Tongue (tissue), 2 donors: ENCODE data around the gene RUFY1. TPM values are rescaled to one million over a fixed set of nuclear protein-coding genes. Genes with fewer than 3 reads are reported as not detected.
"Not testable (repeated sequence)": the region's sequence is repeated elsewhere in the genome, so short reads cannot be mapped to it uniquely, and the experiment has no call there.

ENCODE experiments used
- DNase-seq: peaks from one replicate; pipeline ENCODE4 v3.0.0-alpha.2; 2015
- total RNA-seq: library from RNA; depleted of rRNA; stranded (reverse); fragments of >200 nt; gene quantifications from one replicate; pipeline ENCODE4 v1.2.3, GENCODE V29; 2014

RUFY1 gene, protein sequence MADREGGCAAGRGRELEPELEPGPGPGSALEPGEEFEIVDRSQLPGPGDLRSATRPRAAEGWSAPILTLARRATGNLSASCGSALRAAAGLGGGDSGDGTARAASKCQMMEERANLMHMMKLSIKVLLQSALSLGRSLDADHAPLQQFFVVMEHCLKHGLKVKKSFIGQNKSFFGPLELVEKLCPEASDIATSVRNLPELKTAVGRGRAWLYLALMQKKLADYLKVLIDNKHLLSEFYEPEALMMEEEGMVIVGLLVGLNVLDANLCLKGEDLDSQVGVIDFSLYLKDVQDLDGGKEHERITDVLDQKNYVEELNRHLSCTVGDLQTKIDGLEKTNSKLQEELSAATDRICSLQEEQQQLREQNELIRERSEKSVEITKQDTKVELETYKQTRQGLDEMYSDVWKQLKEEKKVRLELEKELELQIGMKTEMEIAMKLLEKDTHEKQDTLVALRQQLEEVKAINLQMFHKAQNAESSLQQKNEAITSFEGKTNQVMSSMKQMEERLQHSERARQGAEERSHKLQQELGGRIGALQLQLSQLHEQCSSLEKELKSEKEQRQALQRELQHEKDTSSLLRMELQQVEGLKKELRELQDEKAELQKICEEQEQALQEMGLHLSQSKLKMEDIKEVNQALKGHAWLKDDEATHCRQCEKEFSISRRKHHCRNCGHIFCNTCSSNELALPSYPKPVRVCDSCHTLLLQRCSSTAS
- 41.4 TPM for total RNA-seq

GRCh38 chr5:179550511-179551342 is at the start of gene RUFY1:
Gene RUFY1, plus strand, starts transcription at chr5:179550554. Its CDS starts 16 bp downstream, at chr5:179550570.
- peak; percentile 91 for DNase-seq

DNA sequence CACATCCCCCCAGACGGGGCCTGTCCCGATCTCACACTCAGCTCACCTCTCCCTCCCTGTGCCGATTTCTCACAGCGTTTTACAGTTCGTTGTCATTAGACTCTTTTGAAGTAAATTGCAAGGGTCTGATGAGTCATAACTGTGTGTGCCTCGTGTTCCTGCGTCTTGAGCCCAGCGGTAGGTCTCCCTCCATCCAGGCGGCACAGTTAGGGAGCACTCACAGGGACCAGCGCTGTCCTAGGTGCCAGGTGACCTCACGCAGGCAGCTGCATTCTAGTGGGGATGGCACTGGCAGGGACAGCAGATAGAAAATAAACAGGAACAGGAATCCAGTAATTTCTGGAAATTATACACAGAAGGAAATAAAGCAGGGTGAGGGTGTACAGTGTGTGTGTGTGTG is 48.4 kb upstream of the RUFY1 start:
- DNase-seq, result not testable (repeated sequence)

DNA sequence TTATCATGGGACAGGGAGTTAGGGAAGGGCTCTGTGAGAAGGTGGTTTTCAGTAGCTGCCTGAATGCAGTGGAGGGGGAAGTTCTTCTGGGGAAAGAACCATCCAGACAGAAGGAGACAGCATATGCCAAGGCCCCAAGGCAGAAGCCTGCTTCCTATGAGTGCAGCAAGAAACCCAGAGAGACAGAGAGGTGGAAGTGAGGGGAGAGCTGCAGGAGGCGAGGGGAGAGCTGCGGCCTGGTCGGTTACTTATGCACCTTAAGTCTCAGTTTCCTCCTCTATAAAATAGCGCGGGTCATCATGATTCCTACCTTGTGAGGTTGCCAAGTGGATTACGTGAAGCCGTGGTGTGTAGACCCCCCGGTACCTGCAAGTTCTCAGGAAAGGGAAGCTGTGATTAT is 47.9 kb upstream of the RUFY1 start:
- not testable (repeated sequence) for DNase-seq

GRCh38 chr5:179504191-179504590 is 46.2 kb upstream of the RUFY1 start:
- no peak for DNase-seq

DNA sequence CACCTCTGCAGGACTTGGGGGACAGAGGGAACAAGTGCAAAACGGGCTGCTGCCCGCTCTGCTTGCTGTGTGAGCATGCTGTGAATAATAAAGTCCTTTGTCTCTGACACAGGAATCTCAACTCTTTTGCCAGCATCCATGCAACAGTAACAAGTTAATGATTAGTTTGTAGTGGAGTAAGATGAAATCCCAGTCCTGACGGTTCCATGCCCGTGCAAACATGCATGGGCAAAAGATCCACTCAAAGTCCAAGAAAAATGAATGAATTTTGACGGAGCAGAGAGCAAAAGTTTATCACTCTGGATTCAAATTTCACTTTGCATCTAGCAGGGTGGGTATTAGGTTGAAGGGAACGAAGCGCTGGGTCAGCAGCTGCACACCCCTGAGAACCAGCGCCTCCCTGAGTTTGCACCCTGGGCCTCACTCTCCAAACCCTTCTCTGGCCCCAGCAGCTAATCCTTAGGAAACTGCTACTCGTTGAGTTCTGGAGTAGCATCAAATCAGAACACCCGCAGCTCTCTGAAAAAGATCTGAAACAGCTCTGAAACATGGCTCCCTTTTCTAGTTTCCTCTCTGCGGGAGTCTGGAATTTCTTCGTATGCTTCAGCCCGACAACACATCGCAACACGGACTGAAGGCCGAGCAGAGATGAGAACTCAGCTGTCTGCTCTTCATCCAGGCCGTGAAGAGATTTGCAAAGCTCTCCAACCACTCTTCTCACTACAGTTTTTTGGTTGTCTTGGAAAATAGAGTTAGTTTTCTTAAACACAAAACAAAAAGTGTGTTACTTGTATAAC is 45.6 kb upstream of the RUFY1 start:
- DNase-seq, result no peak

DNA sequence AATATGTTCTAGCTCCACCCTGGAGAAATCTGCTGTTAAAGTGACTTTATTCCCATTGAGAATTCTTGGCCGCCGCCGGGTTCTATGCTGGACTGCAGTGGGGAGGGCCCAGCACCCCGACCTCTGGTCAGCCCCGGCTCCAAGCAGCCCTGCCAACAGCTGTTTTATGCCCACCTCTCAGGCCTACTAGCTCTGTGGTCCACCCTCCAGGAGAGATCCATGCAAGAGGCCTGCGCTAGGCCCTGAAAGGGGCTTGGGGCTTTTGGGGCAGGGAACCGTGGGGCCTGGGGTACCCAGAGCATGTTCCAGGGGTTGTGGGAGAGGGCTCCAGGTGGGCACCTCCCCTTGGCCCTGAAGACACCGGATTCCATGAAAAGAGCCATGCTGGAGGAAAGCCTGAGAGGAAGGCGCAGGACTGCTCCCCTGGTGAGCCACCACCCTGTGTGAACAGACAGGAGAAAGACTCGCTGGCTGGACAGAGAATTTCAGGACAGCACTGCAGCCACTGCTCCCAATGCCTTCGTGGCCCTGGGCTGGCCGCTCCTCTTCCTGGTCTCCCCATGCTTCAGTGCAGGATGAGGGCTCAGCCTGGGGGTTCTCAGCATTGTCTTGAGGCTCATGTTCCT is 44.6 kb upstream of the RUFY1 start:
- no peak for DNase-seq

- no peak for DNase-seq
Observed at GRCh38 chr5:179509239-179509638, 41.1 kb upstream of the RUFY1 start.

DNA sequence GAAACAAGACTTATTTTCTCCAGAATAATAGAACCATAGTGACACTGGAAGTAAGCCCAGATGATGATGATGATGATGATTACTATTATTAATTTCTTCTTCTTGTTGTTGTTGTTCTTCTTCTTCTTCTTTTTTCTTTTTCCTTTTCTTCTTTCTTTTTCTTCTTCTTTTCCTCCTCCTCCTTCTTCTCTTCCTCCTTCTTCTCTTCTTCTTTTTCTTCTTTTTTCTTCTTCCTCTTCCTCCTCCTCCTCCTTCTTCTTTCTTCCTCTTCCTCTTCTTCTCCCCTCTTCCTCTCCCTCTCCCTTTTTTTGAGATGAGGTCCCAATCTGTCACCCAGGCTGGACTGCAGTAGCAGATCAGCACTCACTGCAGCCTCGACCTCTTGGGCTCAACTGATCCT is 40.5 kb upstream of the RUFY1 start:
- DNase-seq, result no peak

DNA sequence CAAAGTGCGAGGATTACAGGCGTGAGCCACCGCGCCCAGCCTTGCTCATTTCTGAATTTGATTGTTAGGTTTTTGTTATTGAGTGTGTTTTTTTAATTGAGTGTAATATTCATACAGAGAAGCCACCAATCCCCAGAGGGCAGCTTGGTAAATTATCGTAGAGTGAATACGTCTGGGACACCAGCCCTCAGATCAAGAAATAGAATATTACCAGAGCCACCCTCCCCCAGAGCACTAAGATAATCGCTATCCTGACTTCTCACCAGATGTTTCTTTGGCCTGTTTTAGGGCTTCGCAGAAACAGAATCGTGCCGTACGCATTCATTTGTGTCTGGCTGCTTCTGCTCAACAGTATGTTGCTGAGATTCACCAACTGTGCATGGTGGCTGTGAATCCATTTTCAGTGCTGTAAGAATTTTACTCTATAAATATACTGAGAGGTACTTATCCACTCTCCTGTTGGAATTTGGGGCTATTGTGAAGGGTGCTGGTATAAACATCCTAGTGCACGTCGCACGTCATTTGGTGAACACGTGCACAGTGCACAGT is 37.8 kb upstream of the RUFY1 start:
- no peak for DNase-seq

DNA sequence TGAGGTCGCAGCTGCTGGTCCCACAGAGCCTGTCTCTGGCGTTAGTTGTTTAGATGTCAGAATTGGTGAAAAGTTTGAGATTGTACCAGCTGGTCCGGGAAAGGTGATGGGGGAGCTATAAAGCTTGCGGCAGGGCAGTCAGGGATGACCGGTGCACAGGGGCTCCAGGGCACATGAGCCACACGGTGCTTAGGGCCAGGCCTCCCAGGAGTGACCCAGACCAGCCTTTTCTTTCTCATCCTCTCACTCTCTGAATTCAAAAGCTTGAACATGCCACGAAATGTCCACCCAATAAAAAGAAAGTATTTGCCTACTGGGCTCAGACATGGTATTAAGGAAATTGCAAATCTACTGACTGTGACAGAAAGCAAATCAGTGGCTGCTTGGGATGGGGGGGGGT is 34.9 kb upstream of the RUFY1 start:
- DNase-seq, result not testable (repeated sequence)

- no peak for DNase-seq
Observed at GRCh38 chr5:179516221-179516620, 34.1 kb upstream of the RUFY1 start.

- DNase-seq, result not testable (repeated sequence)
Observed at GRCh38 chr5:179517746-179518145, 32.6 kb upstream of the RUFY1 start.

DNA sequence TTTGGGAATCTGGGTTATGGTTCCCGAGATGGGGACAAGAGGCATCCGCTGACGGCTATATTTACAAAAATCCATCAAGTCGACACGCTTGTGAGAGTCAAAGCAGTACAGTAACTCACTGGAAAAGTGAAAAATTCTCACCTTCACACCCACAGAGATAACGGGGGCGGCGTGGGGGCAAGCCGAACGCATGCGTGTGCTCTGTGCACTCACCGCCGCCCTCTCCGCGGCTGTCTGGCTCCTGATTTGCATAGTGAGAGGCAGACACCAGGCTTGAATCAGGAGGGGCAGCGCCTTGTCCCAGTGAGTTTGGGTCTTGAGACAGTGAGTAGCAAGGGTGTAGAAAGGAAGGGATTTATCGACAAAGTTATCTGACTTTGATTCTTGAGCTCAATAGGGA is 32.0 kb upstream of the RUFY1 start:
- DNase-seq, result not testable (repeated sequence)

DNA sequence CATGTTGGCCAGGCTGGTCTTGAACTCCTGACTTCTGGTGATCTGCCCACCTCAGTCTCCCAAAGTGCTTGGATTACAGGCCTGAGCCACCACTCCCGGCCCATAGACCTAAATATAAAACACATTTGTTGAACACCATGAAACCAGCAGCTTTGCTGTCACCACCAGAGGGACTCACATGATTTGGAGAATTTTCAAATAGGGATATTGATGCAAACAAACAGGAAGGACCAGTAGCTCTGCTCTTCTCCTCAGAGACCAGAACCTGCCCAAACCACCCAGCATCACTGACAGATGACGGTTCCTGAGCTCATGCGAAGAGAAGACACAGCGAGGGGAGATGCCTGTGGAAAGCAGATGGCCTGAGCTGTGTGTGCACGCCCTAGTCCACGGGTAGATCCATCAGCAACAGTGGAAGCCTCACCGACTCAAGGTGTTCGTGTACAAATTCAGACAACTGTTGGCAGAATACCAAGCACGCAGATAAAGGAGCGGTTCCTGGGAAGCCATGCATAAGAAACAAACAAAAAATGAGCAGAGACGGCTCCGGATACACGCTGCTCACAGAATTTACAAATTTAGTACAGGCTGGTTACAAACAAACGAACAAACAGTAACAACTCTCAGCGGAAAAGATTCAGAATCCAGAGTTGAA is 30.8 kb upstream of the RUFY1 start:
- not testable (repeated sequence) for DNase-seq

DNA sequence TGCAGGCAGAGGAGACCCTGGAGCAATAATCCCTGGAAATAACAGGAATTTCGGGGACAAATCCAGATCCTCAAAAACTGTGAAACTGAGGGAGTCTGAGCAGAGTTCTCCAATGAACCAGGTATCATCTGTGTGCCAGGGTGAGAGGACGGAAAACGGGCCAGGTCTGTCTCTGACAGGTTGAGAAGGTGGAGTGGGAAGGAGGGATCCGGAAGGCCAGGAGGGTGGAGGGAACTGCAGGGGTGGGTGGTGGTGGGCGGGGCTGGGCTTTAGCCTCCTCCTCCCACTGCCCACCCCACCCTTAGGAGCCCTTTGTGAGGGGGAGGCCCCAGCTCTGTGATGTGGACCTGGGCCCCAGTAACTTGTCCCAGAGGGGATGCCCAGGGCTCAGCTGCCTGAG is 28.2 kb upstream of the RUFY1 start:
- DNase-seq, result not testable (repeated sequence)

DNA sequence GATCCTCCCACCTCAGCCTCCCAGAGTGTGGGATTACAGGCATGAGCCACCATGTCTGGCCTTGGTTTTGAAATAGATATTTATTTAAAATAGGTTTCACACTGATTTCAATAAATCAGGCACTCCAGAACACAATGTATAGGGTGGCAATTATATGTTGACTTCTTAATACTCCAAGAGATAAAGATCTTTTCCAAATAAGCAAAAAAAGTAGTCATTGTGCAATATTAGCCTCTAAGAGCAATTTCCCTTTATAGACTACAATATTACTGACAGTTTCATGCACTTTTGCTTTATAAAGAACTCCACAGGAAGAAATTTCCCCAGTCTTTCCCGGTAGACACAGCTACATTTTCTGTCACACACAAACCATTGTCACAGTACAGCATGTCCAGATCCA is 23.4 kb upstream of the RUFY1 start:
- DNase-seq, result no peak

- DNase-seq, result peak; percentile 61
Observed at GRCh38 chr5:179530069-179530998, 20.0 kb upstream of the RUFY1 start.

- no peak for DNase-seq
Observed at GRCh38 chr5:179533024-179533423, 17.3 kb upstream of the RUFY1 start.

- no peak for DNase-seq
Observed at GRCh38 chr5:179533907-179534306, 16.4 kb upstream of the RUFY1 start.
